K562 (cell line): Measurements from ENCODE around the gene GALNS. TPM values are rescaled to one million over a fixed set of nuclear protein-coding genes. Genes with fewer than 3 reads are reported as not detected.
A peak's percentile ranks its signal among the peaks of the same experiment; 100 is the strongest.

ENCODE experiments used
- CHD2 ChIP-seq: IDR thresholded peaks from 2 replicates; pipeline ENCODE4 v1.6.1; 2011; ENCODE audit warnings: low read depth, low read length
- MAZ ChIP-seq, 2 experiments: fragments of 450-650 bp in 1 of 2; sonication (generic) in 1 of 2; formaldehyde crosslinking; IDR thresholded peaks in 1 of 2; conservative IDR thresholded peaks in 1 of 2; 2 replicates each; pipeline versions ENCODE4 v1.4.0 to v1.5.0; 2020; ENCODE audit warnings: mild to moderate bottlenecking in 1 of 2, missing genetic modification reagents in 1 of 2
- MXI1 ChIP-seq: IDR thresholded peaks from 2 replicates; pipeline ENCODE4 v1.6.1; 2011; ENCODE audit warnings: low read depth, mild to moderate bottlenecking, improper control_type of control experiment, low read length
- NCOA2 ChIP-seq, 2 experiments: fragments of 450-650 bp; IDR thresholded peaks; 2 replicates each; pipeline ENCODE4 v1.6.1; 2018; ENCODE audit warnings: mild to moderate bottlenecking in 2 of 2, moderate library complexity in 1 of 2; ENCODE audit not compliant: partially characterized antibody in 2 of 2
- RBFOX2 ChIP-seq: fragments of 200-400 bp; formaldehyde crosslinking; IDR thresholded peaks from 2 replicates; pipeline ENCODE4 v1.6.1; 2017; ENCODE audit warnings: low read depth, mild to moderate bottlenecking, low read length, moderate library complexity
- ZNF175 ChIP-seq: fragments of 200-800 bp; sonication (Bioruptor generic); IDR thresholded peaks from 2 replicates; pipeline ENCODE4 v1.6.1; 2016; ENCODE audit warnings: low read depth, mild to moderate bottlenecking, missing genetic modification characterization, missing compliant biosample characterization
- ZNF77 ChIP-seq: fragments of 250-450 bp; sonication (Bioruptor Pico); IDR thresholded peaks from 2 replicates; pipeline ENCODE4 v1.5.0; 2020
- polyA plus RNA-seq, 8 experiments: library from polyadenylated mRNA; depleted of rRNA in 4 of 8; stranded (reverse) in 5 of 8; unstranded in 3 of 8; fragments of >200 nt; fragmentation: Nextera tagmentation in 2 of 8; fragmentation: Illumina TruSeq in 1 of 8; extraction: Ambion mirVana in 2 of 8; extraction: Trizol in 1 of 8; gene quantifications; 2 replicates each; pipeline versions ENCODE4 v1.2.1 to v1.2.3, GENCODE V29; 2011 to 2014; ENCODE audit warnings: inconsistent platforms in 1 of 8, missing spikeins in 1 of 8
- total RNA-seq, 7 experiments: library from RNA; depleted of rRNA in 6 of 7; stranded (reverse); fragments of >200 nt in 6 of 7; fragmentation: Illumina TruSeq in 2 of 7; extraction: Trizol in 2 of 7; gene quantifications; 2 replicates each; pipeline versions ENCODE4 v1.2.1 to v1.2.3, GENCODE V29; 2011 to 2021; ENCODE audit warnings: low replicate concordance in 1 of 7
- TF ChIP-seq, protein P1 (sequence below): fragments of 250-450 bp; sonication (Bioruptor Pico); IDR thresholded peaks from 2 replicates; pipeline ENCODE4 v1.5.1; 2021; ENCODE audit warnings: mild to moderate bottlenecking
- TF ChIP-seq, protein P2 (sequence below): fragments of 450-650 bp; IDR thresholded peaks from 2 replicates; pipeline ENCODE4 v1.6.1; 2016; ENCODE audit warnings: borderline replicate concordance
- TF ChIP-seq, protein P3 (sequence below), 2 experiments: fragments of 450-650 bp; conservative IDR thresholded peaks; 2 replicates each; pipeline ENCODE4 v1.6.1; 2017; ENCODE audit warnings: mild to moderate bottlenecking in 2 of 2, moderate library complexity in 2 of 2
- TF ChIP-seq, protein P4 (sequence below): fragments of 200-800 bp; sonication (Bioruptor generic); IDR thresholded peaks from 2 replicates; pipeline ENCODE4 v1.6.1; 2017; ENCODE audit warnings: missing genetic modification characterization, missing compliant biosample characterization
- TF ChIP-seq, protein P5 (sequence below): fragments of 450-650 bp; IDR thresholded peaks from 2 replicates; pipeline ENCODE4 v1.6.1; 2014; ENCODE audit warnings: low read depth, mild to moderate bottlenecking, moderate library complexity, borderline replicate concordance
- TF ChIP-seq, protein P6 (sequence below): fragments of 250-450 bp; sonication (Bioruptor Pico); IDR thresholded peaks from 2 replicates; pipeline ENCODE4 v1.5.0; 2021; ENCODE audit warnings: mild to moderate bottlenecking, moderate library complexity

GALNS gene
- total and polyA plus RNA-seq, 9 of the 15 experiments (the other 6 are each of a cell fraction or from before 2014, with no cell fraction given) = 0.38 to 13.2 (median 4.3) TPM

DNA sequence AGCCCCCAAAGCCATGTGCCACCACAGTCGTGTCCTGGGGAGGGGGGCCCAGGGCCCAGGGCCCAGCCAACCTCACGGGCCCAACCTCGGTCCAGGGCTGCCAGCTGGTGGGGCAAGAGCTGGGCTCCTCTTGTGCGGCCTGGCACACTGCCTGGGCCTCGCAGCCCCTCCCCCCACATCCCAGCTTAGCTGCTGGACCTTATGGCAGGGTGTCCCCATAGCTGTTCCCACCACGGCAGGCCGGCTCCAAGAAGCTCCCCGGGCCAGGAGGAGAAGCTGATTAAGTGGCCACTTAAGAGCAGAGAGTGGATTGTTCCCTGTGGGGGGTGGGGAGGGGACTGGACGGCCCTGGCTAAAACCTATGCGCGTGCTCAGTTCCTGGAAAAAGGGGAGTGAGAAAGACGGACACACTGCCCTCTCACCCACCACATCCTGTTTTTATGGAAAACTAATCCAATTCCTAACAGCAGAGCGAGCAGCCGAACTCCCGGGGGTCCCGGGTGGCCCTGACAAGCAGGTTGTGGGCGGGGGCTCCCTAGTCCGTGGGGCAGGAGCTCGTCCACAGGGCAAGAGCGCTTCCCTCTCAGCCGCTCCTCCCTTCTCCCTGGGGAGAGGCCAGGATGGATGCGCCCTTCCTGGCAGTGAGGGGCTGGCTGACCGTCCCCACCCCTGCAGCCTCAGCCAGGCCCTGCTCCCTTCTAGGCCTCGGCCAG lies 88.5 kb downstream of the GALNS start (continued):
- TF ChIP-seq NCOA2 (IDR thresholded peaks at IDR 0.05; ENCODE audit: partially characterized antibody in 2 of 2) = no peak
- TF ChIP-seq, protein P1, sequence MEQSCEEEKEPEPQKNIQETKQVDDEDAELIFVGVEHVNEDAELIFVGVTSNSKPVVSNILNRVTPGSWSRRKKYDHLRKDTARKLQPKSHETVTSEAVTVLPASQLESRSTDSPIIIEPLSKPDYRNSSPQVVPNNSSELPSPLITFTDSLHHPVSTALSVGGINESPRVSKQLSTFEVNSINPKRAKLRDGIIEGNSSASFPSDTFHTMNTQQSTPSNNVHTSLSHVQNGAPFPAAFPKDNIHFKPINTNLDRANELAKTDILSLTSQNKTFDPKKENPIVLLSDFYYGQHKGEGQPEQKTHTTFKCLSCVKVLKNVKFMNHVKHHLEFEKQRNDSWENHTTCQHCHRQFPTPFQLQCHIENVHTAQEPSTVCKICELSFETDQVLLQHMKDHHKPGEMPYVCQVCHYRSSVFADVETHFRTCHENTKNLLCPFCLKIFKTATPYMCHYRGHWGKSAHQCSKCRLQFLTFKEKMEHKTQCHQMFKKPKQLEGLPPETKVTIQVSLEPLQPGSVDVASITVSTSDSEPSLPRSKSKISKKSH = no peak
- TF ChIP-seq, protein P2, sequence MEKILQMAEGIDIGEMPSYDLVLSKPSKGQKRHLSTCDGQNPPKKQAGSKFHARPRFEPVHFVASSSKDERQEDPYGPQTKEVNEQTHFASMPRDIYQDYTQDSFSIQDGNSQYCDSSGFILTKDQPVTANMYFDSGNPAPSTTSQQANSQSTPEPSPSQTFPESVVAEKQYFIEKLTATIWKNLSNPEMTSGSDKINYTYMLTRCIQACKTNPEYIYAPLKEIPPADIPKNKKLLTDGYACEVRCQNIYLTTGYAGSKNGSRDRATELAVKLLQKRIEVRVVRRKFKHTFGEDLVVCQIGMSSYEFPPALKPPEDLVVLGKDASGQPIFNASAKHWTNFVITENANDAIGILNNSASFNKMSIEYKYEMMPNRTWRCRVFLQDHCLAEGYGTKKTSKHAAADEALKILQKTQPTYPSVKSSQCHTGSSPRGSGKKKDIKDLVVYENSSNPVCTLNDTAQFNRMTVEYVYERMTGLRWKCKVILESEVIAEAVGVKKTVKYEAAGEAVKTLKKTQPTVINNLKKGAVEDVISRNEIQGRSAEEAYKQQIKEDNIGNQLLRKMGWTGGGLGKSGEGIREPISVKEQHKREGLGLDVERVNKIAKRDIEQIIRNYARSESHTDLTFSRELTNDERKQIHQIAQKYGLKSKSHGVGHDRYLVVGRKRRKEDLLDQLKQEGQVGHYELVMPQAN = no peak
- TF ChIP-seq, protein P3, sequence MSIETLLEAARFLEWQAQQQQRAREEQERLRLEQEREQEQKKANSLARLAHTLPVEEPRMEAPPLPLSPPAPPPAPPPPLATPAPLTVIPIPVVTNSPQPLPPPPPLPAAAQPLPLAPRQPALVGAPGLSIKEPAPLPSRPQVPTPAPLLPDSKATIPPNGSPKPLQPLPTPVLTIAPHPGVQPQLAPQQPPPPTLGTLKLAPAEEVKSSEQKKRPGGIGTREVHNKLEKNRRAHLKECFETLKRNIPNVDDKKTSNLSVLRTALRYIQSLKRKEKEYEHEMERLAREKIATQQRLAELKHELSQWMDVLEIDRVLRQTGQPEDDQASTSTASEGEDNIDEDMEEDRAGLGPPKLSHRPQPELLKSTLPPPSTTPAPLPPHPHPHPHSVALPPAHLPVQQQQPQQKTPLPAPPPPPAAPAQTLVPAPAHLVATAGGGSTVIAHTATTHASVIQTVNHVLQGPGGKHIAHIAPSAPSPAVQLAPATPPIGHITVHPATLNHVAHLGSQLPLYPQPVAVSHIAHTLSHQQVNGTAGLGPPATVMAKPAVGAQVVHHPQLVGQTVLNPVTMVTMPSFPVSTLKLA (conservative IDR thresholded peaks at IDR 0.05) = no peak
- TF ChIP-seq, protein P4, sequence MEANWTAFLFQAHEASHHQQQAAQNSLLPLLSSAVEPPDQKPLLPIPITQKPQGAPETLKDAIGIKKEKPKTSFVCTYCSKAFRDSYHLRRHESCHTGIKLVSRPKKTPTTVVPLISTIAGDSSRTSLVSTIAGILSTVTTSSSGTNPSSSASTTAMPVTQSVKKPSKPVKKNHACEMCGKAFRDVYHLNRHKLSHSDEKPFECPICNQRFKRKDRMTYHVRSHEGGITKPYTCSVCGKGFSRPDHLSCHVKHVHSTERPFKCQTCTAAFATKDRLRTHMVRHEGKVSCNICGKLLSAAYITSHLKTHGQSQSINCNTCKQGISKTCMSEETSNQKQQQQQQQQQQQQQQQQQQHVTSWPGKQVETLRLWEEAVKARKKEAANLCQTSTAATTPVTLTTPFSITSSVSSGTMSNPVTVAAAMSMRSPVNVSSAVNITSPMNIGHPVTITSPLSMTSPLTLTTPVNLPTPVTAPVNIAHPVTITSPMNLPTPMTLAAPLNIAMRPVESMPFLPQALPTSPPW (CRISPR knock-in tag) = peak; percentile 51
- peak; percentile 51 for TF ChIP-seq RBFOX2
- no peak for TF ChIP-seq MXI1
- peak in 1 of 2 experiments; percentile 26; a peak in 1 of 4 replicates for TF ChIP-seq MAZ (CRISPR knock-in tag; conservative IDR thresholded peaks at IDR 0.05 in 1 of 2, IDR thresholded peaks at IDR 0.05 in 1 of 2)
- TF ChIP-seq, protein P5, sequence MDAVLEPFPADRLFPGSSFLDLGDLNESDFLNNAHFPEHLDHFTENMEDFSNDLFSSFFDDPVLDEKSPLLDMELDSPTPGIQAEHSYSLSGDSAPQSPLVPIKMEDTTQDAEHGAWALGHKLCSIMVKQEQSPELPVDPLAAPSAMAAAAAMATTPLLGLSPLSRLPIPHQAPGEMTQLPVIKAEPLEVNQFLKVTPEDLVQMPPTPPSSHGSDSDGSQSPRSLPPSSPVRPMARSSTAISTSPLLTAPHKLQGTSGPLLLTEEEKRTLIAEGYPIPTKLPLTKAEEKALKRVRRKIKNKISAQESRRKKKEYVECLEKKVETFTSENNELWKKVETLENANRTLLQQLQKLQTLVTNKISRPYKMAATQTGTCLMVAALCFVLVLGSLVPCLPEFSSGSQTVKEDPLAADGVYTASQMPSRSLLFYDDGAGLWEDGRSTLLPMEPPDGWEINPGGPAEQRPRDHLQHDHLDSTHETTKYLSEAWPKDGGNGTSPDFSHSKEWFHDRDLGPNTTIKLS = no peak
- TF ChIP-seq ZNF77 (CRISPR knock-in tag) = no peak
- TF ChIP-seq, protein P6, sequence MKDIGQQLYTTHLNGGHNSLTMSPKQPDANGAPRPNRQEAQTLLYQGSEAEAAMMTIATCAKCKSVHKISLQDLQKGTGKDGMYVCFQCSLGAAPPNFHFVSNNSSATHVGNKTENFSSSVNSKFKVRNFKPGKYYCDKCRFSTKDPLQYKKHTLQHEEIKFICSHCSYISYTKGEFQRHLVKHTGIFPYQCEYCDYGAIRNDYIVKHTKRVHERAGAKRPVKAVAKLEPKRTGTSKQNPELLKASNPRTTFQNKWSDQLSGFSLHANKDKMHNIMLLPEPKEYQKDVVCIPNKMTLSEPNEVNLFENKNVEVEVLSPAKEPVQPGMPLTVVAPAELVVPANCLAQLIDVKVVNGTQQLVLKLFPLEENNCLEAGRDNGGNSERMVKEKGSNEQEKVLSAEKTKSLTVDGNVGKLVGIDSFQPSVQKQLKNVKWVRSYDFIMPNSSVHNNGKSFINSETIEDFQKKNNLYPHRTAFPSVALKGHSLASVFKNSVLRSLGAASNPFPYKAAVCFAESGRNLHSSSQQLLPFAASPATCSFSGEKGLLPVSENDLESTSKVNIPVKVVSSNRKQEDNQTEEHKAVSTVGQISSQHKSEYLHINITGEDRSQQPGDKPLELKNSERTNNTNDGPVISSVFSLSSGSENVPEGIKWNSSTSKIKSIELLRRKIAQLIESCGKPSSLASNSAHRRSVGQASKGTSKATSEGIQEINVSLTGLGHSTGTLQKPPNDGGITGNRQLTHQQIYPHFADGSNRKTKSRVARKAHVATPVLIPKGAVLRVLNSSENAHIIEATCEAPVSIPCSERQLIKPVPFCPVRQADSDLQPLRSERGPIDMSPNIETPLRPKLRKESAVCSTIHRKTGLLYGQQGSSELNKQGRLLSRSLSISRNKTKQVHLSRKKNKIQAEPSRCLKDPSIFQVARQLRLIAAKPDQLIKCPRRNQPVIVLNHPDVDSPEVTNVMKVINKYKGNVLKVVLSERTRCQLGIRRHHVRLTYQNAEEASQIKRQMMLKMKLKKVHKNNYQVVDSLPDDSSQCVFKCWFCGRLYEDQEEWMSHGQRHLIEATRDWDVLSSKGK (CRISPR knock-in tag) = no peak
- no peak for TF ChIP-seq CHD2
- TF ChIP-seq ZNF175 = no peak
